Breast epithelium (tissue), 4 donors: ENCODE results near the gene PRDM15. TPM values are rescaled to one million over a fixed set of nuclear protein-coding genes. Genes with fewer than 3 reads are reported as not detected.

Experiments used
- DNase-seq, 2 donors: peaks; one replicate each; pipeline ENCODE4 v3.0.0-alpha.2; 2019; ENCODE audit warnings: low spot score in 2 of 2
- H3K27ac ChIP-seq, 2 donors: fragments of 200-600 bp; sonication (generic) in 1 of 2; one replicate each; pipeline ENCODE4 v1.5.1; 2016 to 2019; ENCODE audit warnings: mild to moderate bottlenecking in 1 of 2
- H3K27me3 ChIP-seq, 2 donors: fragments of 200-600 bp; sonication (generic) in 1 of 2; one replicate each; pipeline versions ENCODE4 v1.5.1 to v1.6.0; 2017 to 2019; ENCODE audit warnings: control low read depth in 1 of 2, mild to moderate bottlenecking in 1 of 2
- H3K36me3 ChIP-seq: fragments of 200-600 bp; one replicate; pipeline ENCODE4 v1.5.1; 2019
- H3K4me1 ChIP-seq, 2 donors: fragments of 200-600 bp; sonication (generic); one replicate each; pipeline ENCODE4 v1.5.1; 2016 to 2019; ENCODE audit warnings: control low read depth in 1 of 2
- H3K4me3 ChIP-seq, 3 donors: fragments of 200-600 bp; sonication (generic); 1 replicate in 2 of 3; 2 replicates in 1 of 3; pipeline ENCODE4 v1.5.1; 2016 to 2019; ENCODE audit warnings: mild to moderate bottlenecking in 3 of 3, moderate library complexity in 2 of 3
- H3K9me3 ChIP-seq, 2 donors: fragments of 200-600 bp; sonication (generic) in 1 of 2; one replicate each; pipeline ENCODE4 v1.5.1; 2016 to 2019; ENCODE audit warnings: control low read depth in 1 of 2
- POLR2A ChIP-seq: fragments of 450-650 bp; IDR thresholded peaks from one replicate; pipeline ENCODE4 v1.6.1; 2016; ENCODE audit warnings: antibody characterized with exemption, mild to moderate bottlenecking, moderate library complexity
- POLR2AphosphoS5 ChIP-seq, 3 donors: sonication (generic); formaldehyde crosslinking; IDR thresholded peaks; one replicate each; pipeline ENCODE4 v1.6.1; 2017; ENCODE audit warnings: antibody characterized with exemption in 3 of 3
- intact Hi-C: fragments of 100-400 bp; cut with DNase I; formaldehyde crosslinking; loops from one replicate; pipeline ENCODE4 v1.15.1; 2023; ENCODE audit warnings: low total_unique reads
- total RNA-seq, 3 donors: library from RNA; depleted of rRNA; stranded (reverse); fragments of >200 nt; gene quantifications; one replicate each; pipeline ENCODE4 v1.1.0, GENCODE V29; 2016
- TF ChIP-seq, protein P1 (sequence below), 3 donors: fragments of 450-650 bp; IDR thresholded peaks; one replicate each; pipeline ENCODE4 v1.5.1; 2016 to 2017; ENCODE audit warnings: antibody characterized with exemption in 3 of 3, mild to moderate bottlenecking in 3 of 3, moderate library complexity in 3 of 3

Gene PRDM15
- total RNA-seq, 3 donors from 2014 or later, result 6.6 to 14.1 (median 9.2) TPM

DNA sequence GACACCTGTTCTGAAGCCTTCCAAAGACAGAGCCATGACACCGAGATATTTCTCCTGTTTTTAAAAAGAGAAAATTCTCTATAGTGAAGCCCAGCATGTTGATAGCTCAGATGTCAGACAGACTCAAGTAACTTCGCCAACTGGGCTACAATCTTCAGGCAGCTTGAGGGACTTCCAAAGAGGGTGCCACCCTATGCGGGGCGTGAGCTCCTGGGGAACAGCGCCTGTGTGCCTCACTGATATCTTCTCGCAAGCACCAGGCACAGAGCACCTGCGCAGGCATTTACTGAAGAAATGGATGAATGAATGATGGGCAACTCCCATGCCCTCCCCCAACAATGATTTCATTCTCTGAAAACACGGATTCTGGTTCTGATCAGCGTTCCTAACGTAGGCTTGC, 129.9 kb downstream of the PRDM15 start:
- Histone ChIP-seq H3K36me3 (no peaks in the 10 kb centered on the region), H3K4me1 (peaks cover 0 to 13% of the 10 kb centered on the region in 2 donors), H3K27me3 (no peaks in the 10 kb centered on the region), H3K27ac (no peak overlapping the region), H3K4me3 (no peak overlapping the region), H3K9me3 (no peaks in the 10 kb centered on the region)
- no peak for DNase-seq
- intact Hi-C loops, result no loop called here
- TF ChIP-seq, protein P1, sequence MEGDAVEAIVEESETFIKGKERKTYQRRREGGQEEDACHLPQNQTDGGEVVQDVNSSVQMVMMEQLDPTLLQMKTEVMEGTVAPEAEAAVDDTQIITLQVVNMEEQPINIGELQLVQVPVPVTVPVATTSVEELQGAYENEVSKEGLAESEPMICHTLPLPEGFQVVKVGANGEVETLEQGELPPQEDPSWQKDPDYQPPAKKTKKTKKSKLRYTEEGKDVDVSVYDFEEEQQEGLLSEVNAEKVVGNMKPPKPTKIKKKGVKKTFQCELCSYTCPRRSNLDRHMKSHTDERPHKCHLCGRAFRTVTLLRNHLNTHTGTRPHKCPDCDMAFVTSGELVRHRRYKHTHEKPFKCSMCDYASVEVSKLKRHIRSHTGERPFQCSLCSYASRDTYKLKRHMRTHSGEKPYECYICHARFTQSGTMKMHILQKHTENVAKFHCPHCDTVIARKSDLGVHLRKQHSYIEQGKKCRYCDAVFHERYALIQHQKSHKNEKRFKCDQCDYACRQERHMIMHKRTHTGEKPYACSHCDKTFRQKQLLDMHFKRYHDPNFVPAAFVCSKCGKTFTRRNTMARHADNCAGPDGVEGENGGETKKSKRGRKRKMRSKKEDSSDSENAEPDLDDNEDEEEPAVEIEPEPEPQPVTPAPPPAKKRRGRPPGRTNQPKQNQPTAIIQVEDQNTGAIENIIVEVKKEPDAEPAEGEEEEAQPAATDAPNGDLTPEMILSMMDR (IDR thresholded peaks at IDR 0.05), result no peak
- TF ChIP-seq POLR2AphosphoS5 (IDR thresholded peaks at IDR 0.05), result no peak
- TF ChIP-seq POLR2A, result no peak

Other genes starting within 250 kb of the PRDM15 start
- 10 to 100 TPM in 2 of 3 donors, not detected in 1; 15.7 to 30.3 TPM for gene RIPK4, start 112.3 kb downstream of the PRDM15 start, total RNA-seq
- gene C2CD2, start 74.7 kb upstream of the PRDM15 start, total RNA-seq, result 10 to 100 TPM; 37.0 to 73.8 (median 41.6) TPM
- gene ZBTB21, start 131.0 kb upstream of the PRDM15 start, total RNA-seq, result 10 to 100 TPM; 15.2 to 18.1 (median 16.1) TPM
- gene UMODL1, start 192.0 kb upstream of the PRDM15 start, total RNA-seq, result not detected